Activated T-helper 1 cell treated with anti-CD3 and anti-CD28 coated beads, Interleukin-12 subunit alpha, Interleukin-12 subunit beta, Interleukin-2, Interleukin-4 antibody, amounts not matched to agents 30 ng/mL and 10 ng/mL and 1 ng/mL, durations not matched to agents 14 hours and 24 hours and 36 hours (primary cell): ENCODE measurements around the gene PHACTR1. TPM values are rescaled to one million over a fixed set of nuclear protein-coding genes. Genes with fewer than 3 reads are reported as not detected.

ENCODE experiments used
- DNase-seq: peaks from one replicate; pipeline ENCODE4 v3.0.0; 2021; ENCODE audit warnings: low spot score
- H3K27ac Mint-ChIP-seq: one replicate; pipeline ENCODE4 v1.8.0; 2021; ENCODE audit warnings: mild to moderate bottlenecking, mixed read lengths
- H3K27me3 Mint-ChIP-seq: one replicate; pipeline ENCODE4 v1.8.0; 2022; ENCODE audit warnings: mild to moderate bottlenecking, moderate library complexity, mixed read lengths; ENCODE audit not compliant: insufficient read depth
- H3K36me3 Mint-ChIP-seq: one replicate; pipeline ENCODE4 v1.8.0; 2021; ENCODE audit warnings: low read depth, mixed read lengths
- H3K4me1 Mint-ChIP-seq: one replicate; pipeline ENCODE4 v1.8.0; 2021; ENCODE audit warnings: low read depth, mixed read lengths
- H3K4me3 Mint-ChIP-seq: one replicate; pipeline ENCODE4 v1.8.0; 2021; ENCODE audit warnings: mild to moderate bottlenecking, moderate library complexity, mixed read lengths
- H3K9me3 Mint-ChIP-seq: one replicate; pipeline ENCODE4 v1.8.0; 2021; ENCODE audit warnings: mixed read lengths
- intact Hi-C: fragments of 100-400 bp; cut with micrococcal nuclease; formaldehyde crosslinking; loops from one replicate; pipeline ENCODE4 v1.15.1; 2024
- total RNA-seq: library from RNA; stranded (reverse); gene quantifications from 2 replicates; pipeline ENCODE4 v1.2.3, GENCODE V29; 2022

The PHACTR1 gene
- total RNA-seq, 1 donor from 2014 or later, result 0.44 TPM

DNA sequence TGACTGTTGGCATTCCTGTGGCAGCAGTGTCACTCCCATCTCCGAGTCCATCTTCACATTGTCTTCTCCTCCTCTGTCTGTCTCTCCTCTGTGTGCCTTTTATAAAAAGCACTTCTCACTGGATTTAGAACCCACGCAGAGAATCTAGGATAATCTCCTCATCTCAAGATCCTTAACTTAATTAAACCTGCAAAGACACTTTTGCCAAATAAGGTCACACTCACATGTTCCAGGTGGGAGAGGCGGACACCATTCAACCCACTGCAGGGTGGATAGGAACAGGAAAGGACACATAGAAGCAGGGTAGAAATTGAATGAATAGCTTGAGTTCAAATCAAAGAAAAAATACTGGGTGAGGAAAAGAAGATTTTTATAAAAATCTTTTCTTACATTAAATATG, 292.5 kb downstream of the PHACTR1 start:
- Mint-ChIP-seq H3K27me3 (peaks cover 39% of the 10 kb centered on the region), H3K36me3 (no peaks in the 10 kb centered on the region), H3K9me3 (no peaks in the 10 kb centered on the region), H3K4me3 (no peak overlapping the region), H3K4me1 (peaks cover 4% of the 10 kb centered on the region), H3K27ac (no peak overlapping the region)
- DNase-seq, result no peak
- intact Hi-C loops, result no loop called here

DNA sequence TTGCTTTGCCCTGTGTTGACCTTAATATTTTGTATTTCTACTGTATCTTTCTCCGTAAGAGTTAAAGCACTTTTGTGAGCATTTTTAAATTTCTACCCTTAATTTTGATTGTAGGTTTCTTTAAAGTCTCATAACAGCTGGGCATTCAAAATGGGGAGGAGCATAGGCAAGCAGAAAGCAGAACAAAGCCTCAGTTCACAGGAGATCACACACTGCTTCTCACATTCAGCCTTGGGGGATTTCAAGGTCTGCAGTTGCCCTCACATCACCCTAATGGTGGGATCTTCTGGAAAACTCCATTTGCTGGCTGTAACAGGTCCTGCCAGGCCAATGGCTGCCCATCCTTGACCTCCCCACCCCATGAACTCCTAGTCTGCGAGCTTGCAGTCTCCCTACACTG, 292.9 kb downstream of the PHACTR1 start:
- intact Hi-C loops, result no loop called here
- no peak for DNase-seq
- Mint-ChIP-seq H3K9me3 (no peaks in the 10 kb centered on the region), H3K4me3 (no peak overlapping the region), H3K27ac (no peak overlapping the region), H3K4me1 (peaks cover 4% of the 10 kb centered on the region), H3K27me3 (peaks cover 40% of the 10 kb centered on the region), H3K36me3 (no peaks in the 10 kb centered on the region)

GRCh38 chr6:13011612-13012146, 295.1 kb downstream of the PHACTR1 start:
- Mint-ChIP-seq H3K4me3 (no peak overlapping the region), H3K27me3 (peaks cover 48% of the 10 kb centered on the region), H3K27ac (no peak overlapping the region), H3K4me1 (peaks cover 4% of the 10 kb centered on the region), H3K36me3 (no peaks in the 10 kb centered on the region), H3K9me3 (no peaks in the 10 kb centered on the region)
- no peak for DNase-seq
- intact Hi-C loops, result no loop called here

GRCh38 chr6:13012296-13012695, 295.7 kb downstream of the PHACTR1 start:
- Mint-ChIP-seq H3K9me3 (no peaks in the 10 kb centered on the region), H3K36me3 (no peaks in the 10 kb centered on the region), H3K27ac (no peak overlapping the region), H3K4me1 (peaks cover 4% of the 10 kb centered on the region), H3K4me3 (no peak overlapping the region), H3K27me3 (peaks cover 52% of the 10 kb centered on the region)
- intact Hi-C loops, result no loop called here
- no peak for DNase-seq

GRCh38 chr6:13012977-13013680, 296.6 kb downstream of the PHACTR1 start:
- Mint-ChIP-seq H3K36me3 (no peaks in the 10 kb centered on the region), H3K4me3 (peak overlapping the region; percentile 70), H3K9me3 (no peaks in the 10 kb centered on the region), H3K27me3 (peaks cover 54% of the 10 kb centered on the region), H3K4me1 (peaks cover 4% of the 10 kb centered on the region), H3K27ac (no peak overlapping the region)
- DNase-seq, result no peak
- intact Hi-C loops, result no loop called here

DNA sequence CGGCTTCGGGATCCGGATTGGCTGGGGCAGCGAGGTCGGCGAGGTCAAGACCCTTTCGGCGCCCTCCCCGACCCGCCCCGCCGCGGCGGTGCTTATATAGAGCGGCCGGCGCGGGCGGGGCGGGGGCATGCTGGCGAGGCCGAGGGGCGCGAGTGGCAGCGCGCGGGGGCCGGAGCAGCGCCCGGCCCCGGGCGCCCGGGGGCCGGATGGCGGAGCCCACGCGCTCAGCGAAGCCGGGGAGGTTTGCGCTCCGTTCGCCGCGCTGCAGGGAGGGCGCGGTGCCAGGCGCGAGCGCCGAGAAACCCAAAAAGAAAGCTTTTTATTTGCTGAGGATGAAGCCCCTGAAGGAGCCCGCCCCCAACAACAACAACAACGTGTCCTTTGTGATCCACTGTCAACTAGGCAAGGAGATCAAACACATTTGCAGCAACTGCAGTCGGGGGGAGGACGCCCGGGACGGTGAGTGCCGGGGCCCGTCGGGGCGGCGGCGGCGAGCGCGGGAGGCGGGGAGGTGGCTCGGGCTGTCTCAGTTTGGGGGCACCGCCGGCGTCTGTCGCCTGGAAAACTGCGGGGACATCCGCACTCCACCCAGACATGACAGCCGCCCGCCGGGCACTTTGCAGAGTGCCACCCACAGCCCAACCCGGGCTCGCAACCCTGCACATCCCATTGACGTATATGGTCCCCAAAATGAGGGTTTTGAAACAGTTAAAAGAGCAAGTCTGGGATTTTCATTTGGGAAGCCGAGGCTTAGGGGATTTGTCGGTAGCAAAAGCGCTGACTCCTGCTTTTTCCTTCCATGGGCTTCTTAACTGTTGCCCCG, 297.3 kb downstream of the PHACTR1 start:
- no peak overlapping the region for H3K27ac Mint-ChIP-seq
- no peaks in the 10 kb centered on the region for H3K9me3 Mint-ChIP-seq
- H3K4me1 Mint-ChIP-seq, result peaks cover 4% of the 10 kb centered on the region
- H3K4me3 Mint-ChIP-seq, result peak overlapping the region; percentile 70
- no peaks in the 10 kb centered on the region for H3K36me3 Mint-ChIP-seq
- peaks cover 55% of the 10 kb centered on the region for H3K27me3 Mint-ChIP-seq
- no peak for DNase-seq
- intact Hi-C loops, result no loop called here

- peaks cover 4% of the 10 kb centered on the region for H3K4me1 Mint-ChIP-seq
- intact Hi-C loops, result no loop called here
- no peak overlapping the region for H3K4me3 Mint-ChIP-seq
- no peaks in the 10 kb centered on the region for H3K36me3 Mint-ChIP-seq
- H3K27ac Mint-ChIP-seq, result no peak overlapping the region
- no peaks in the 10 kb centered on the region for H3K9me3 Mint-ChIP-seq
- no peak for DNase-seq
- peaks cover 53% of the 10 kb centered on the region for H3K27me3 Mint-ChIP-seq
Measured at GRCh38 chr6:13014504-13015378, 298.2 kb downstream of the PHACTR1 start.

GRCh38 chr6:13015379-13015681, 298.8 kb downstream of the PHACTR1 start:
- intact Hi-C loops, result no loop called here
- no peak overlapping the region for H3K4me3 Mint-ChIP-seq
- no peaks in the 10 kb centered on the region for H3K36me3 Mint-ChIP-seq
- H3K9me3 Mint-ChIP-seq, result no peaks in the 10 kb centered on the region
- H3K4me1 Mint-ChIP-seq, result peaks cover 4% of the 10 kb centered on the region
- no peak overlapping the region for H3K27ac Mint-ChIP-seq
- no peak for DNase-seq
- H3K27me3 Mint-ChIP-seq, result peaks cover 55% of the 10 kb centered on the region

- no peak for DNase-seq
- H3K27me3 Mint-ChIP-seq, result peaks cover 18% of the 10 kb centered on the region
- intact Hi-C loops, result no loop called here
- H3K4me3 Mint-ChIP-seq, result no peak overlapping the region
- no peak overlapping the region for H3K27ac Mint-ChIP-seq
- H3K4me1 Mint-ChIP-seq, result no peaks in the 10 kb centered on the region
- H3K36me3 Mint-ChIP-seq, result no peaks in the 10 kb centered on the region
- H3K9me3 Mint-ChIP-seq, result no peaks in the 10 kb centered on the region
Measured at GRCh38 chr6:13024616-13025015, 308.0 kb downstream of the PHACTR1 start.

GRCh38 chr6:13025893-13026499, 309.4 kb downstream of the PHACTR1 start:
- Mint-ChIP-seq H3K4me3 (no peak overlapping the region), H3K27ac (no peak overlapping the region), H3K4me1 (no peaks in the 10 kb centered on the region), H3K9me3 (no peaks in the 10 kb centered on the region), H3K36me3 (no peaks in the 10 kb centered on the region), H3K27me3 (peaks cover 18% of the 10 kb centered on the region)
- DNase-seq, result no peak
- intact Hi-C loops, result no loop called here

GRCh38 chr6:13026557-13026956, 310.0 kb downstream of the PHACTR1 start:
- H3K27me3 Mint-ChIP-seq, result peaks cover 20% of the 10 kb centered on the region
- no peak overlapping the region for H3K27ac Mint-ChIP-seq
- H3K4me3 Mint-ChIP-seq, result no peak overlapping the region
- DNase-seq, result no peak
- intact Hi-C loops, result no loop called here
- no peaks in the 10 kb centered on the region for H3K4me1 Mint-ChIP-seq
- H3K9me3 Mint-ChIP-seq, result no peaks in the 10 kb centered on the region
- no peaks in the 10 kb centered on the region for H3K36me3 Mint-ChIP-seq

DNA sequence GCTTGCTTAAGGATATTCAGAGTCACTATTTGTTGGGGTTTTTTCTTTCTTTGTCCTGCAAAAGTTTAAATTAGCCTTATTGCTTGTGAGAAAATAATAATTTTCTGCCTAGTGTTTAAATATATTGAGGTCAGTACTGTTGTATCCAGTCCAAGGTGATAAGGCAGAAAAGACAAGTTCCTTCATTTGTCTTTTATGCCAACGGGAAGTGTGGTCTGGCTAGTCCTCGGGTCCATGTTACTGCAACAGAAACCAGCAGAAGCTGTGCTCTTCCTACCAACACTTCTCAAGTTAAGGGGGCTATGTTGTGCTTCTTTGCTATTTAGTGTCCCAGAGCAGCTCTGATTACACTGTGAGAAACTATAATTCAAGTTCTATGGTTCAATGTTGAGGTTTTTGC, 310.6 kb downstream of the PHACTR1 start:
- intact Hi-C loops, result no loop called here
- no peaks in the 10 kb centered on the region for H3K9me3 Mint-ChIP-seq
- H3K27me3 Mint-ChIP-seq, result peaks cover 22% of the 10 kb centered on the region
- no peak overlapping the region for H3K27ac Mint-ChIP-seq
- H3K4me3 Mint-ChIP-seq, result no peak overlapping the region
- H3K4me1 Mint-ChIP-seq, result no peaks in the 10 kb centered on the region
- no peaks in the 10 kb centered on the region for H3K36me3 Mint-ChIP-seq
- DNase-seq, result no peak
